Uterus (tissue), 2 donors: ENCODE data around the gene AGPAT4.

Experiments
- POLR2A ChIP-seq, 2 donors: fragments of 450-650 bp; IDR thresholded peaks; one replicate each; pipeline ENCODE4 v1.6.1; 2016; ENCODE audit warnings: antibody characterized with exemption in 2 of 2, mild to moderate bottlenecking in 1 of 2, moderate library complexity in 1 of 2
- TF ChIP-seq, protein P1 (sequence below), 4 experiments: fragments of 200-600 bp in 2 of 4; fragments of 450-650 bp in 2 of 4; sonication (generic) in 2 of 4; IDR thresholded peaks; one replicate each; pipeline ENCODE4 v1.5.1; 2016 to 2019; ENCODE audit warnings: antibody characterized with exemption in 4 of 4, mild to moderate bottlenecking in 2 of 4, moderate library complexity in 1 of 4

DNA sequence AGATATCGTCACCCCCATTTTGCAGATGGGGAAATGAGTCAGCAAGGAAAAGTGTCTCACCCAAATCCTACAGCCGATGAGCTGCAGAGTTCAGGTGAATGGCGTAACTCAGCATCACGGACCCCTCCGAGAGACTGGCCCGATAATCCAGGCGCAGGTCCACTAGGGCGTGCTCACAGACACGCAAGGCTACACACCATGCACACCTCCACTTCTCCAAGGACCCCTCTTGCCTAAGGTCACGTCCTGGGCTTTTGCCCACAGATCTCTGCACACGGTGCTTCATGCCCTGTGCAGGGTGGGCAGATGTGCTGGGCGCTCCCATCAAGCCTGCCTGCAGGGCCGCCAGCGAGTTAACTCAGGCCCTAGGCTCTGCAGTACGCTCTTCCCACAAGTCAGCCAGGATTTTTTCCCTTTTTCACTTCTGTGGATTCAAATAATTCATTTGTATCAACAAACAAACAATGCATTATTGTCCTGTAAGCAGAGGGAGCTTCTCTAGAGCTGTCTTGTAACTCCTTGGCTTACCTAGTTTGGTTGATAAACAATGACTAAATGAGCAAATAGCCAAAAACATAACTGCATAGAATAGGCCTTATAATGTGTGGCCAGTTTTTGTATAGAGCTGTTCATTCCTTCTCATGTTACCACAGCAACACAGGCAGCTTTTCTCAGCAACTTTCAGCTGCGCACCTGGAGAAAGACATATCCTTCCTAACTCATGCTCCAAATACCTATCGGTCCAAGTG, 139.1 kb downstream of the AGPAT4 start:
- TF ChIP-seq, protein P1, sequence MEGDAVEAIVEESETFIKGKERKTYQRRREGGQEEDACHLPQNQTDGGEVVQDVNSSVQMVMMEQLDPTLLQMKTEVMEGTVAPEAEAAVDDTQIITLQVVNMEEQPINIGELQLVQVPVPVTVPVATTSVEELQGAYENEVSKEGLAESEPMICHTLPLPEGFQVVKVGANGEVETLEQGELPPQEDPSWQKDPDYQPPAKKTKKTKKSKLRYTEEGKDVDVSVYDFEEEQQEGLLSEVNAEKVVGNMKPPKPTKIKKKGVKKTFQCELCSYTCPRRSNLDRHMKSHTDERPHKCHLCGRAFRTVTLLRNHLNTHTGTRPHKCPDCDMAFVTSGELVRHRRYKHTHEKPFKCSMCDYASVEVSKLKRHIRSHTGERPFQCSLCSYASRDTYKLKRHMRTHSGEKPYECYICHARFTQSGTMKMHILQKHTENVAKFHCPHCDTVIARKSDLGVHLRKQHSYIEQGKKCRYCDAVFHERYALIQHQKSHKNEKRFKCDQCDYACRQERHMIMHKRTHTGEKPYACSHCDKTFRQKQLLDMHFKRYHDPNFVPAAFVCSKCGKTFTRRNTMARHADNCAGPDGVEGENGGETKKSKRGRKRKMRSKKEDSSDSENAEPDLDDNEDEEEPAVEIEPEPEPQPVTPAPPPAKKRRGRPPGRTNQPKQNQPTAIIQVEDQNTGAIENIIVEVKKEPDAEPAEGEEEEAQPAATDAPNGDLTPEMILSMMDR (IDR thresholded peaks at IDR 0.05) = no peak
- no peak for TF ChIP-seq POLR2A (IDR thresholded peaks at IDR 0.05)
